NCI-H1048 (cell line): ENCODE data around the gene FNDC3A.
A peak's percentile ranks its signal among the peaks of the same experiment; 100 is the strongest.

Experiments
- DNase-seq: peaks from one replicate; lab custom pipeline; 2025; lab: John Stamatoyannopoulos, UW

Gene FNDC3A, protein sequence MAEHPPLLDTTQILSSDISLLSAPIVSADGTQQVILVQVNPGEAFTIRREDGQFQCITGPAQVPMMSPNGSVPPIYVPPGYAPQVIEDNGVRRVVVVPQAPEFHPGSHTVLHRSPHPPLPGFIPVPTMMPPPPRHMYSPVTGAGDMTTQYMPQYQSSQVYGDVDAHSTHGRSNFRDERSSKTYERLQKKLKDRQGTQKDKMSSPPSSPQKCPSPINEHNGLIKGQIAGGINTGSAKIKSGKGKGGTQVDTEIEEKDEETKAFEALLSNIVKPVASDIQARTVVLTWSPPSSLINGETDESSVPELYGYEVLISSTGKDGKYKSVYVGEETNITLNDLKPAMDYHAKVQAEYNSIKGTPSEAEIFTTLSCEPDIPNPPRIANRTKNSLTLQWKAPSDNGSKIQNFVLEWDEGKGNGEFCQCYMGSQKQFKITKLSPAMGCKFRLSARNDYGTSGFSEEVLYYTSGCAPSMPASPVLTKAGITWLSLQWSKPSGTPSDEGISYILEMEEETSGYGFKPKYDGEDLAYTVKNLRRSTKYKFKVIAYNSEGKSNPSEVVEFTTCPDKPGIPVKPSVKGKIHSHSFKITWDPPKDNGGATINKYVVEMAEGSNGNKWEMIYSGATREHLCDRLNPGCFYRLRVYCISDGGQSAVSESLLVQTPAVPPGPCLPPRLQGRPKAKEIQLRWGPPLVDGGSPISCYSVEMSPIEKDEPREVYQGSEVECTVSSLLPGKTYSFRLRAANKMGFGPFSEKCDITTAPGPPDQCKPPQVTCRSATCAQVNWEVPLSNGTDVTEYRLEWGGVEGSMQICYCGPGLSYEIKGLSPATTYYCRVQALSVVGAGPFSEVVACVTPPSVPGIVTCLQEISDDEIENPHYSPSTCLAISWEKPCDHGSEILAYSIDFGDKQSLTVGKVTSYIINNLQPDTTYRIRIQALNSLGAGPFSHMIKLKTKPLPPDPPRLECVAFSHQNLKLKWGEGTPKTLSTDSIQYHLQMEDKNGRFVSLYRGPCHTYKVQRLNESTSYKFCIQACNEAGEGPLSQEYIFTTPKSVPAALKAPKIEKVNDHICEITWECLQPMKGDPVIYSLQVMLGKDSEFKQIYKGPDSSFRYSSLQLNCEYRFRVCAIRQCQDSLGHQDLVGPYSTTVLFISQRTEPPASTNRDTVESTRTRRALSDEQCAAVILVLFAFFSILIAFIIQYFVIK

DNA sequence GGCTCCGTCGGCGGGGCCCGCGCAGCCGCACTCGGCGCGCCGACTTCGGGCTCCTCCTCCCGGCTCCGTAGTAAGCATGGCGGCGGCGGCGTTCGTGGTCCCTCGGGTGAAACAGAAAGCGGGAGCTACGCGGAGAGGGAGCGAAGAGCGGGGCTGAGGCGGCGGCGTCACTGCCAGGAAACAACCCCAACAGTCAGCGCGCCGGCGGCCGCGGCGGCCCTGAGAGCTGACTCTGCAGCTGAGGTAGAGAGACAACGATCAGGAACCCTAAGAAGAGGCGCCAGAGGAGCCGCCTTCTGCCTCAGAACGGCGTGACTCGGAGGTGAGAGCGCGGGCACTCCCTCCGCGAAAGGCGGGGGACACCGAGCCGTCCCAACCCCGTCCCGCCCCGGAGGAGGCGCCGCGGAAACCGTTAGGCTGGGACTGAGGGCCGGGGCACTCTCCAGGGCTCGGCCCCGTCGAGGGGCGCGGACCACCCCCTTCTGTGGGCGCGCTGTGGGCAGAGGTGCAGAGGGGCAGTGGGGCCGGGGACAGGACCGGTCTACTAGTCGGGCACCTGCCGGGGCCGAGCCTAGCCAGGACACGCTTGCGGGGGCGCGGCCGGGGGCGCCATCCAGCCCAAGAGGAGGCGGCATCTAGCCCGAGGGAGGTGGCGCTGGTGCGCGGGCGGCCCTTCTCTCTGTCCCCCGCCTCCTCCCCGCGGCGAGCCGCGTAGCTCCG, at the start of gene FNDC3A:
Gene FNDC3A (plus strand): TSS at position 57 of the 720 bp plus-strand sequence. CDS start 30,279 bp downstream, outside the sequence.
- peak; percentile 37 for DNase-seq

DNA sequence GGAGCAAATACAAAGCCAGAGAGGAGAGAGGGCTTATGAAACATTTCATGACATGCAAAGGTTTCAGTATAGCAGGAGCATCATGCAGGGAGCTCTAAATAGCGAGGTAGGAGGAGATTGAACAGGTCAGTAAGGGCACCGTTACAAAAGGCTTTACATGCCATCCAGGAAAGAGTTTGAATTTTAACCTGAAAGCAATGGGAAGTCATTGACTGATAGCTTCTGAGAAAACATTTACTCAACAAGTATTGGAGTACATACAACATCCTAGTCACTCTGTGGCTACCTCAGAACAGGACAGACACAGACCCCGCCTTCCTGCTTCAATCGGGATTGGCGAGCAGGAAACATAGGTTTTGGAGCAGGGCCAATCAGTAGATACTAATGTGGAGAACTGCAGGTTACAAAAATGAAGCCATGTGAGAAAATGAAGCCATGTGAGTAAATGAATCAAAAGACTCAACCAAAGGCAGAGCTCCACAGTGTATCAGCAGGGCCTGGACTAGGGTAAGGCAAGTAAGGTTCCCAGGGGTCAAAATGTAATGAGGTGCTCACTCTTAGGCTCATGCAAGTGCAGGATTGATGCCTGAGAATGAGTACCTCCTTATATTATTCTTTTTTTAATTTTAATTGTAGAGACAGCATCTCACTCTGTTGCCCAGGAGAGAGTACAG, 46.8 kb upstream of the FNDC3A start:
- no peak for DNase-seq

GRCh38 chr13:48930918-48931317, 44.8 kb upstream of the FNDC3A start:
- no peak for DNase-seq

GRCh38 chr13:48938308-48938943, 37.3 kb upstream of the FNDC3A start:
- DNase-seq = no peak

GRCh38 chr13:48939728-48940127, 36.0 kb upstream of the FNDC3A start:
- DNase-seq = no peak

DNA sequence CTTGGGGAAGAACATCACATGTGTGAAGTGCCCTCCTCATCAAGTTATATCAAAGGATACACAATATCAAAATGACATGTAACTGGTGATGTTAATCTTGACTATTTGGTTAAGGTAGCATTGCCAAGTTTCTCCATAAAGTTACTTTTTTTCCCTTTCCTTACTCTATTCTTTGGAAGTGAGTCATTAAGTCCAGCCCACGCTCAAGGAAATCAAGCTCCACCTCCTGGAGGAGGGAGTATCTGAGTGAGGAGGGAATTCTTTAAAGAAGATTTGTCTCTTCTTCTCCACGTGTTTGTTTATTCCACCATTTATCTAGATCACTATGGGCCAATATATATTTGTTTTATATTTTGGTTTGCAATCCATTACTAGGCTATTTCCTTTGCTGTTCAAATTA, 33.6 kb upstream of the FNDC3A start:
- no peak for DNase-seq

- DNase-seq = no peak
Observed at GRCh38 chr13:48944221-48944620, 31.5 kb upstream of the FNDC3A start.

- DNase-seq = no peak
Observed at GRCh38 chr13:48945626-48946025, 30.1 kb upstream of the FNDC3A start.

- no peak for DNase-seq
Observed at GRCh38 chr13:48946163-48946562, 29.5 kb upstream of the FNDC3A start.

GRCh38 chr13:48949566-48950500, 25.9 kb upstream of the FNDC3A start:
- no peak for DNase-seq

GRCh38 chr13:48950501-48950875, 25.2 kb upstream of the FNDC3A start:
- no peak for DNase-seq

DNA sequence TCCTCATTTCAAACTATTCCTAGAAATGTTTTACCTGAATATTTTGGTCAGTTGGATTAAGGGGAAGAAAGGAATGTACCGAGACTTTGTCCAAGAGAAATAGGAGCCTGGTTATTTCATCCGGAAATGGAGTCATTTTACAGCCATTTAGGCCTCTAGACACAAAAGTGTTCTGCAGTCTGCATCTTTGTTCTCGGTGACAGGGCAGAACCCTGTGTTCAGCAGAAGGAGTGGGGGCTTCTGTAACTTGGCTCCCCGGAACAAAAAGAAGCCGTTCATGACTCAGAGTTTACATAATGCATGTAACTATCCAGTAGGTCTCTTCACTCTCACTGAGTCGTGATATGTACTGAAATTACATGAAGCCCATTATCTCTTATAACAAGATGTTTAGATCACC, 21.6 kb upstream of the FNDC3A start:
- no peak for DNase-seq

GRCh38 chr13:48955536-48955935, 20.2 kb upstream of the FNDC3A start:
- DNase-seq = no peak

DNA sequence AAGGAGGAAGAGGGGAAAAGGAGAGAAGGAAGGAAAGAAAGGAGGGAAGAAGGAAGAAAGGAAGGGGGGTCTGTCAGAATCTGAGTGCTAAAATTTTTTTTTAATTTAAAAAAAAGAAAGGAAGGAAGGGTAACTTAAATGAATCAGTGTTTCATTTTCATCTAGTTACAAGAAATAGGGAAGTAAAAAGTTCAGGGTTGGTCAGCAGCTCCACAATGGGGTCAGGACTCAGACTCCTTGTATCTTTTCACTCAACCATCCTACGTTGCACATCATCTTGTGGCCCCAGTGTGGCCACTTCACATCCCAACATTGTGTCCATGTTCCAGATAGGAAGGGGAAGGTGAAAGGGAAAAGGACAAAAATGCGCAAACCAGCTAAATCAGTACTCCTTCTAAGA, 14.3 kb upstream of the FNDC3A start:
- DNase-seq = no peak

DNA sequence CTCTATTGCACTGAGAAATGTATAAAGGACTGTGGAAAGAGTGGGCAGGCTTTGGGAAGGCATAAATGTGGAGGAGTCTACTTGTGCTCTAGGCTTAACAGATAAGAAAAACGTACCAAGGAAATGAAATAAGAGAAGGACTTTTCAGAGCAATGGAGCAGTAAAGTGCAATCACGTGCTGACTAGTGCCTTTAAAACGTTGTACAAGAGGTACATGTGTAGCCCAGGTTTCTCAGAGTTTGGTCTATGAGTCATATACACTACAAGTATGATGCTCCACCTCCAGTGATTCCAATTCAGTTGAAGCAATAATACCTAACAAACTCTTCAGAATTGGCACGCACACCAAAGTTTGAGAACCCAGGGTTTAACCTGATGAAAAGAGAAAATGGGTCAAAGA, 13.4 kb upstream of the FNDC3A start:
- DNase-seq = no peak

GRCh38 chr13:48965736-48966135, 10.0 kb upstream of the FNDC3A start:
- DNase-seq = no peak

- DNase-seq = no peak
Observed at GRCh38 chr13:48969685-48970084, 6.0 kb upstream of the FNDC3A start.

- no peak for DNase-seq
Observed at GRCh38 chr13:48973845-48974431, 1.8 kb upstream of the FNDC3A start.
